A673 (cell line): Measurements from ENCODE around the gene SPAG16.

Experiments
- CTCF ChIP-seq: fragments of 300-800, 200-600 bp; sonication (generic); conservative IDR thresholded peaks from 2 replicates; pipeline ENCODE4 v1.5.1; 2017; ENCODE audit warnings: low read depth, mild to moderate bottlenecking, antibody characterized with exemption, low read length, moderate library complexity, mixed read lengths
- EZH2 ChIP-seq: fragments of 200-600 bp; sonication (generic); IDR thresholded peaks from 2 replicates; pipeline ENCODE4 v1.6.1; 2017; ENCODE audit warnings: borderline replicate concordance, low read depth, mild to moderate bottlenecking, mixed read lengths, antibody characterized with exemption, low read length; ENCODE audit not compliant: poor library complexity, severe bottlenecking

- TF ChIP-seq EZH2 (no peak), CTCF (no peak)
These were observed 31.1 kb downstream of the SPAG16 start for GRCh38 chr2:213315168-213315876.
